ENCODE data around the gene ZNF385C. TPM values are rescaled to one million over a fixed set of nuclear protein-coding genes. Genes with fewer than 3 reads are reported as not detected.

ZNF385C gene
- polyA plus RNA-seq, 3 donors, result 0.10 to 2.0 (median 0.67) TPM

GRCh38 chr17:42112552-42113176 is 14.4 kb upstream of the ZNF385C start, which contains the start of gene DHX58:
DHX58 (minus strand) TSS chr17:42112714; CDS start chr17:42111892, 822 bp downstream.
- WGBS, 3 donors, result 0 to 2% (median 1%) methylated on average over 9 to 10 of the region's 10 CpGs
- no peak within 1 kb of the TSS for H3K27ac ChIP-seq (ENCODE audit: low read depth, low read length)

DNA sequence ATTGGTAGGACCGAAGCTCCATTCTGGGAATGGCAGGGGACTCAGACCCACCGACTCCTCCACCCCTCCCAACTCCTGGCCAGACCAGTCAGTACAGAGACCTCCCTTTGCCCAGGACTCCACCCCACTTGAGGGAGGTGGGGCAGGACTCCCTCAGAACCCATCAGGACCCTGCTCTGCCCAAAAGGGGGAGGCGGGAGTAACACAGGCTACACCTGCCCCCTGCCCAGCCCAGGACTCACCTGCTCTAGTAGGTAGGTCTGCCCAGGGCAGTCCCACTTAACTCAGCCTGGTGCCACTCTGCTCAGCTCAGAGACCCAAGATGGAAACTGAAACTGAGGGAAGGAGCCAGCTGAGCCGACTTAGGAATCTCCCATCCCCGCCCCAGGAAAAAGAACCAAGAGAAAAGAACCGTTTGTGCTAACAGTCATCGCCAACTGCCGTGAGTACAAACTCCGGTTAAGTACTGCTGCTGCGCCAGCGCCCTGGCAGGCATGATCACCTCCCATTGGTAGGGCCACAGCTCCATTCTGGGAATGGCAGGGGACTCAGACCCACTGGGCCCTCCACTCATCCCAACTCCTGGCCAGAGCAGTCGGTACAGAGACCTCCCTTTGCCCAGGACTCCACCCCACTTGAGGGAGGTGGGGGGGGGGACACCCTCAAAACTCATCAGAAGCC is 13.7 kb upstream of the ZNF385C start:
- WGBS, 3 donors, result 8 to 12% (median 9%) methylated on average over 12 of the region's 12 CpGs

GRCh38 chr17:42111265-42111636 is 13.0 kb upstream of the ZNF385C start:
- whole genome bisulfite sequencing, 3 donors, result 89 to 93% (median 91%) methylated on average over 11 of the region's 11 CpGs
- H3K27ac ChIP-seq (ENCODE audit: low read depth, low read length), result no peak overlapping the region

More for the DNA sequence above, 13.7 kb upstream of the ZNF385C start:
- H3K27ac ChIP-seq (ENCODE audit: low read depth, low read length), result no peak overlapping the region

DNA sequence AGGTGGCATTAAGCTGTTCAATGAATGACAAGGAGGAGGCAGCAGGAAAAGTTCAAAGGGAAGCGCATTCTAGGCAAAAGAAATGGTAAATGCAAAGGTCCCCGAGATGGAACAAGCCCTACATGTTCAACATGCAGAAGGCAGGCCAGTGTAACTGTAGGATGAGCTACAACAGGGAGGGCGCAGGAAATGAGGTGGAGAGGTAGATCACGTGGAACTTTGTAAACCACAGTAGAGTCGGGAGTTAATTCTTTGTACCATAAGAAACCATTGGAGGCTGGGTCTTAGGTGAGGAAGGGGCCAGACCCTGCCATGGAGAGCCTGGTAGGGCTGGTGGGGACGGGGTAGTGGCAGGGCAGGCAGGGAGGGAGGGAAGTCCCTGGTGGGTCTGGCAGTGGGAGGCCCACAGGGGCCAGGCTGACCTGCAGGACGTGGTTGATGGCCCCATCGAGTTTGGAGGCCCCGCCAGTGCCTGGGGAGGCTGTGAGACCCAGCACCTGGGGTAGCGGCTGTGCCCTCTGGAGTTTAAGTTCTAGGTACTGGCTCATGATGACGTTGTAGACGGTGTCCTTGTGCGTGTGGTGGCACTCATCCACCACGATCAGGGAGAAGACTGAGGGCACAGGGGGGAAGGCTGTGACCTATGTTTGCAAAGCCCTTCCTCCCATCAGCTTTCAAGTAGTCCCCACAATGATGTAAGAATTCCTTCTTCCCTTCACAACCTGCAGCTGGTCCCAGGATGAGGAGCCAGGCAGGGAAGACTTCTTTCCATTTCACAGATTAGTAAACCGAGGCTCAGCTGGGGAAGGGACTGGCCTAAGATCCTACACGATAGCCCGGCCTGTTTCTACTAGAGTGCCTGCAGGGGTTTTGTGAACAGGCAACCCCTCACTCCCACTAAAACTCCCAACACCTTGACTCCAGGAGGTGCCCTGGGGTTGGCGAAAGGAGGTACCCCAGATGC is 12.3 kb upstream of the ZNF385C start:
- 86 to 89% (median 88%) methylated on average over 18 of the region's 18 CpGs for WGBS, 3 donors
- no peak overlapping the region for H3K27ac ChIP-seq (ENCODE audit: low read depth, low read length)

GRCh38 chr17:42109086-42109485 is 10.8 kb upstream of the ZNF385C start:
- no peak overlapping the region for H3K27ac ChIP-seq (ENCODE audit: low read depth, low read length)
- 85 to 96% (median 89%) methylated on average over 9 of the region's 9 CpGs for WGBS, 3 donors

DNA sequence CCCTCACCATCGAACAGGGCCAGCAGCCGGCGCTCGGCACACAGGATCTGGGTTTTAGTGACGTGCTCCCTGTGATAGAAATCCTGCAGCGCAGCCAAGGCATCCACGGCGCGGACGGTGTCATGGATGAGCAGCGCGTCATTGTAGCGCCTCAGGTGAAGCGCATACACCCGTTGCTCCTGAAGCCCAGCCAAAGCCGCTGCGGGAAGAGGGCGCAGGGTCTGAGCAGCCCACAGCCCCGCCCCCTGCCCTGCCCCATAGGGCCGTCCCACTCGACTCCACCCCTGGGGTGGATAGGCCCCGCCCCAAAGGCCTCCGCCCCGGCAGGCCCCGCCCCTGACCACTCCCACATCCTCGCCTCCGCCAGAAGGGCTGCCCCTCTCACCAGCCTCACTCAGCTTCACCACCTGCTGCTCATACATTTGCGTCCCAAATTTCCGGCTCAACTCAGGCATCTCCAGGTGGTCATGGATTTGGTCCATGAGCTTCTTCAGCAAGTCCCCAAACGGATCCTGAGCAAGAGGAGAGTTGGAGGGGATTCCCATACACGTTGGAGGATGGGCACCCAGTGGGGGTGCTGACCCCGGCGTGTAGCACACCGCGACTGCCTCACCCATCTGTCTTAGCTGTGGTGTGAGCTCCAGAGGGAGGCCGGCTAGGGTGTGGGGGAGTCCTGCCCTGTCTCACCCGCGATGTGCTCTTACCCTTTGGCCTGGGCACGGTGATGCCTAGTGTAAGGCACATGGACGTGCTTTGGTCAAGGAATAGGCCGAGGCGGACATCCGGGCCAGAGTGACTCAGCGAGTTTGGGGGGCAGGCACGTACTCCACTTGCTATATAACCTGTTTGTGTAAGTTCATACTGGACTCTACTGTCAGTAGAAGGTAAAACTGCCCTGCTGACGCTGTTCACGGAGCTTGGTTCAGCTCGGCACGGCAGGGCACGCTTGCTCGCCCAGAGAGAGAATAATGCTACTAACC is 9.6 kb upstream of the ZNF385C start:
- no peak overlapping the region for H3K27ac ChIP-seq (ENCODE audit: low read depth, low read length)
- 52 to 64% (median 60%) methylated on average over 48 to 51 of the region's 51 CpGs for WGBS, 3 donors

GRCh38 chr17:42107124-42107523 is 8.9 kb upstream of the ZNF385C start:
- H3K27ac ChIP-seq (ENCODE audit: low read depth, low read length), result no peak overlapping the region
- WGBS, 3 donors, result 71 to 81% (median 74%) methylated on average over 6 of the region's 6 CpGs

GRCh38 chr17:42106009-42106408 is 7.7 kb upstream of the ZNF385C start:
- 86 to 98% (median 92%) methylated on average over 2 of the region's 2 CpGs for WGBS, 3 donors
- no peak overlapping the region for H3K27ac ChIP-seq (ENCODE audit: low read depth, low read length)

- no peak overlapping the region for H3K27ac ChIP-seq (ENCODE audit: low read depth, low read length)
- WGBS, 3 donors, result 71 to 91% (median 87%) methylated on average over 3 of the region's 3 CpGs
Observed at GRCh38 chr17:42104264-42104663, 6.0 kb upstream of the ZNF385C start.

DNA sequence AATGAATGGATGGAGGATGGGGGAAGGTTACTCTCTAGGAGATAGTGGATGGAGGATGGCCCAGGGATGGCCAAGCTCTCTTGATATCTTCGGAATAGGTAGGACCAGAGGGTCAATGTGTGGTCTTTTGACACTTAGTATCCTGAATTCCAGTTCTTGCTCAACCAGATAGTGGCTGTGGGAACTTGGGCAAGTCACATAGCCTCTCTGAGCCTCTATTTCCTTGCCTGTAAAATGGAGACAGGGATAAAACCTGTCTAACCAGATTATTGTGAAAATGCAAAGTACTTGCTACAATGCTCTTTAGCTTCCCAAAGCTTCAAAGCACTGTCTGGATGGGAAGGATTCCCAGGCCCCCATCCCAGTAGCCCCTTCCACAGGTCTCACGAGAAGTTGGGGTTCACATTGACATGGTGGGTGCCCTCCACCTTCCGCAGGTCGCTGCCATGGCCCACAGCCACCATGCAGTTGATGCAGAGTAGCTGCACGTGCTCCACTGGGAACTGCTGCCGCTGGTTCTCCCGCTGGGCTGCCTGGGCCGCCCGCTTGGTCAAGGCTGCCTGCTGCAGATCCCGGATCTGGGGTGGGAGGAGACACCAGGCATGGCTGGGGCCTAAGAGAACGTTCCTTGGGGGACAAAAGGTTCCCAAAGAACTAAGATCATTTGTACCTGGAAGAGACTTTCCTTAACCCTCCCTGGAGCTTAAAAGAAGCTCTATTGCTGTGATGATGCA is 5.1 kb upstream of the ZNF385C start:
- WGBS, 3 donors, result 84 to 90% (median 87%) methylated on average over 11 of the region's 11 CpGs
- no peak overlapping the region for H3K27ac ChIP-seq (ENCODE audit: low read depth, low read length)

GRCh38 chr17:42101513-42102292 is 3.4 kb upstream of the ZNF385C start:
- no peak overlapping the region for H3K27ac ChIP-seq (ENCODE audit: low read depth, low read length)
- WGBS, 3 donors, result 41 to 46% (median 44%) methylated on average over 14 of the region's 14 CpGs

DNA sequence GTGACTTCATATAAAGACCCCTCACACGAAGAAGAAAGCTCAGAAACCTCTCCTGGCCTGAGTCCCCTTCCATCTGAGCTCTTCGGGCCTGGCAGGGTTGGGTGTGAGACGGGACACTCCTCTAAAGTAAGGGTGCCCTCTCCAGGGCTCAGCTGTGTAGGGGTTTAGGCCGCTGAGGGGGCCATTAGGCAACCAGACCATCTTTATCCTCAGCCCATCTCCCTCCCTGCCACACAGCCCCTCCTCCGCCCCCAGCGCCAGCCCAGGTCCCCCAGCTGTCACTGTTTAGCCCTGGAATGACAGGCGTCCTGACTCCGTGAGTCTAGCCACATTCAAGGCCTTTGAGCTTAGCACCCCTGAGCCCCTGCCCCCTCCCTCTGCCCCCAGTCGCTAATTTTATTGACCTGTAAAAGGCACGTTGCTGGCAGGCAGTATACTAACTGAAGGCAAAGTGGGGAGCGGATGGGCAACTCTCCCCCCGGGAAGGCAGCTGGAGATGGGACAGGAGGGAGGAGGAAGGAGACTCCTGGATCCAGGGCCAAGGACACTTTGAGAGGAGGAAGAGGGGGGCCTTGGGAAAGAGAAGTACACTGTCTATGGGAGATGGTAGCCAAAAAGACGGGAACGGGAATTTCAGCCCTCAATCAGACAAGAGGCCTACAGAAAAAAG is 592 bp upstream of the ZNF385C start:
- WGBS, 3 donors, result 67 to 73% (median 71%) methylated on average over 14 of the region's 14 CpGs
- no peak overlapping the region for H3K27ac ChIP-seq (ENCODE audit: low read depth, low read length)

- WGBS, 3 donors, result 69 to 78% (median 70%) methylated on average over 8 of the region's 8 CpGs
- no peak overlapping the region for H3K27ac ChIP-seq (ENCODE audit: low read depth, low read length)
Observed at GRCh38 chr17:42096360-42097111, 1.7 kb downstream of the ZNF385C start.

DNA sequence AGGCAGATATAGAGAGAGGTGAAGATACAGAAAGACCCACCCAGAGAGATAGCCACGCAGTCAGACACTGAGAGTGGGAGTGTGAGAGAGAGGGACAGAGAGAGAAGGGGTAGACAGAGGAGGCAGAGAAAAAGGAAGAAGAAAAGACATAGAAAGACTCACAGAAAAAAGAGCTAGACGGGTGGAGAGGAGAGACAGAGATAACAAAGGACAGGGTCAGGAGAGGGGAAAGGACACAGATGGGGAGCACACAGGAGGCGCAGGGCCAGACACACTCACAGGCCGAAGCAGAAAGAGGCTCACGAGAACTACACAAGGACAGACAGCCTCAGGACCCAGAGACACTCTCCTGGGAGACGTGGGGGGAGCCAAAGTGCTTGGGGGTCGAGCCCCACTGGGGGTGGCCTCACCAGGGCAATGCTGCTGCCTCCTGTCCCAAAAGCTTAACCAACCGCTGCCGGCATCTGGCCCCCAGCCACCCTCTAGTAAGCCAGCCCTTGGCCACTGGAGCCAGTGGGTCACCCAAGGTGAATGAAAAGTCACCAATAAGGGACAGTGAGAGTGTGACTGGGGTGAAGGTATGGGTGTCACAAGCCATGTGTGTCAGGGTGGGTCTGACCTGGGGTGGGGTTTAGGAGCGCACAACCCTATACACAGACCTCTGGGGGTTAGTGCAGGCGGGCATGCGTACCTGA is 3.8 kb downstream of the ZNF385C start:
- 87 to 92% (median 88%) methylated on average over 12 of the region's 12 CpGs for WGBS, 3 donors
- H3K27ac ChIP-seq (ENCODE audit: low read depth, low read length), result no peak overlapping the region

DNA sequence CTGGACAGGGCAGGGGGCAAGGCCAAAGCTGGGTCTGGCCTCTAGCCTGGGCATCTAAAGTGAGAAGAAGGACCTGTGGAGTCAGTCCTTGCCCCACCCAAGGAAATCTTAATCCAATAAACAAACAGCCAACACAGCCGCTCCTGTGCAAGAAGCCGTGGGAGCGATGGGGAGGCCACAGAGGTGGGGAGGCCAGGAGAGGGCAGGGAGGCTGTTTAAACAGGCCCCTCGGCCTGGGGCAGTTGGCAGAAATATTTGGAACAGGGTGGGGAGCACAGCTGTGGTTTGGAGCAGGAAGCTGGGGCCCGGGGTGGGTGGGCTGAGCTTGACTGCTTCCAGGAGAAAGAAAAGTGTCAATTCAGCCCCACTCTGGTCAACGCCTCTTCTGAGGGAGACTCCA is 5.3 kb downstream of the ZNF385C start:
- 56 to 76% (median 60%) methylated on average over 6 of the region's 6 CpGs for WGBS, 3 donors
- H3K27ac ChIP-seq (ENCODE audit: low read depth, low read length), result no peak overlapping the region

All from adipose tissue (tissue), 3 donors.